GM21447 (cell line): ENCODE data around the gene MSANTD4.
"Not testable (repeated sequence)": the region's sequence is repeated elsewhere in the genome, so short reads cannot be mapped to it uniquely, and the experiment has no call there.

ENCODE experiments used
- ATAC-seq: cut with Tn5 transposase; IDR thresholded peaks from one replicate; pipeline ENCODE4 v1.9.1; 2021; ENCODE audit not compliant: unreplicated experiment

MSANTD4 gene

GRCh38 chr11:106021967-106022794 lies at the start of gene MSANTD4:
Gene MSANTD4 (minus strand): TSS chr11:106022240. CDS start chr11:106010917, 11,323 bp downstream.
- peak; percentile 97 for ATAC-seq

- ATAC-seq: no peak
These were observed 48.6 kb upstream of the MSANTD4 start for GRCh38 chr11:106070606-106071005.

GRCh38 chr11:106063009-106063408 lies 41.0 kb upstream of the MSANTD4 start:
- ATAC-seq: peak; percentile 64

GRCh38 chr11:106061954-106062949 lies 40.2 kb upstream of the MSANTD4 start:
- peak; percentile 63 for ATAC-seq

DNA sequence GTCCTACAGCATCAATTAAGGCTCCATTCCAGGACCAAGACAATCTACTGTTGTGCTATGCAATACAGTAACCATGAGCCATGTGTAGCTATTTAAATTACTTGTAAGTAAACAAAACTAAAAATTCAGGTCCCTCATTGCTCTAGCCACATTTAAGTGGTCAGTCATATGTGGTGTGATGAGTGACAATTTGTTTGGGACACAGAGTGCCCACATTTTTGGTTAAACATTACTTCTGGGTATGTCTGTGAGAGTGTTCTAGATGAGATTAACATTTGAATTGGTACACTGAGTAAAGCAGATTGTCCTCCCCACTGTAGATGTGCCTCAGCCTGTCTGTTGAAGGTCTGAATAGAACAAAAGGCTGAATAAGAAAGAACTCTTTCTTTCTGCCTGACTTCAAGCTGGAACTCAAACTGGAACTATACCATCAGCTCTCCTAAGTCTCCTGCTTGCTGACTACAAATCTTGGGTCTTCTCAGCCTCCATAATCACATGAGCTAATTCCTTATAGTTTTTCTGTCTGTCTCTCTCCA lies 39.3 kb upstream of the MSANTD4 start:
- no peak for ATAC-seq

DNA sequence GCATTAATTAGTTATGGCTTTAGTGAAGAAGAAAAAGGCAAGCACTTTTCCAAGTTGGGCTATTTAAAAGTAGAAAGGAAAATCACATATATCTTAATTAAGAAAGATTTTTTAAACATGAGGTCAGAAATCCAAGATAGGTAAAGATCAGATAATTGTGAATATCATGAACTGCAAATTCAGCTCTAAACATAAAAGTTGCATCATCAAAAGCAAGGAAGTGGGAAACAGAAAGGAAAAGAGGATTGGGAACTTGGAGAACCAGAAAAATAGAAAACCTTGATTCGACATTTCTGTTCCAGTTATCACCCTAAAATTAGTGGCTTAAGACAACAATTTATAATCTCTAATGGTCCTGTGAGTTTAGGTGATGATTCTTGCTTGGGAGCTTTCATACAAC lies 37.6 kb upstream of the MSANTD4 start:
- no peak for ATAC-seq

DNA sequence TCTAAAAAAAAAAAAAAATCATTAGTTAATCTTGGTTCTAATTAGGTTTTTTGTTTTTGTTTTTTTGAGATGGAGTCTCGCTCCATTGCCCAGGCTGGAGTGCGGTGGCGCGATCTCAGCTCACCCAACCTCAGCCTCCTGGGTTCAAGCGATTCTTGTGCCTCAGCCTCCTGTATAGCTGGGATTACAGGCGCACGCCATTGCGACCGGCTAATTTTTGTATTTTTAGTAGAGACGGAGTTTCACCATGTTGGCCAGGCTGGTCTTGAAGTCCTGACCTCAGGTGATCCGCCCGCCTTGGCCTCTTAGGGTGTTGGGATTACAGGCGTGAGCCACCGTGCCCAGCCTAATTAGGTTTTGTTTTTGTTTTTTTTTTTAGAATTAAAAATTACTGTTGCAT lies 36.3 kb upstream of the MSANTD4 start:
- ATAC-seq: not testable (repeated sequence)

DNA sequence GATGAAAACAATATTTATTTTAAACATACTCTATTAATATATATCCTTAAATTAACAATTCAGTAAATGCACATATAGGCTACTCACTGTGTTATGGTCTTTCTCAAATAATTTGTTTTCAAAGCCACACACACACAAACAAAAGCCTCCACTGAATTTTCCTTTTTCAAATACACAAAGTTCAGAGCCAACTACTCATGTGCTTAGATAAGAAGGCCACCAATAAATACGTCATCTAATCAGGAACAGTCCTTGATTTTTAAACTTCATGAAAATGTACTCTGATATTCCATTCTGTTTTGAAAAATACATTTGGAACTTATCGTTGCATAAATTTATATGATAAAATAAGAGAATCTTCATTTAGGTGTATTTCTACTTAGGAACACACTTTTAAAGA lies 29.1 kb upstream of the MSANTD4 start:
- ATAC-seq: no peak

DNA sequence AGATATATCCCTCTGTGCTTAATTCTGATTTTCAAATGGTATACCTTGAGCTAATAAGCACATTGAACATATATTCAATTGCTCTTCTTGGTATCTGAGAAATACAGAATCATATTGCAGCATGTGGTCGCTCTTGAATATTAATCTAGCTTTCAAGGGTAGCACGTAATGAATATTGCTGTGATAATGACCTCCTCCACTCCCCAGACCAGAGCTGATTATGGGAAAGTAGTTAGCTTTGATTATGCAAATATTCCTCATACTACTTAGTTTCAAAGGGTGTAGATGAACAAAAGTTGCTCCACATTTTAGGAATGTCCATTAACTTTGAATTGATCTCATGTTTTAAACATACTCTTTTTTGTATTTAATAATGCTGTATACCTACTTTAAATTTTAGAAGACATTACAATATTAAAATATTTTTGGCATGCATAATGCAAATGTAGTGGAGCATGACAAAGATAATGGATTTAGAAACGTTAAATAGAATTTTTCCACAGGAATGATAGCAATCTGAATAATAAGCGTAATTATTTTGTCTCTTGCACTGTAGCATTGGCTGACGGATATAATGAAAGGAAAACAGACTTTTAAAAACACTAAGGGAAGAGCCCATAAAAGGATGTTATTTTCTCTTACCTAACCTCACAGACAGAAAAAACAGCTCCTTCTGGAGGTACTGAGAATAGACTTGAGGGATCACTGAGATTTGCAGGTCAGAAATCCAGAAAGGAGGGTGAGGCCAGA lies 27.9 kb upstream of the MSANTD4 start:
- no peak for ATAC-seq

DNA sequence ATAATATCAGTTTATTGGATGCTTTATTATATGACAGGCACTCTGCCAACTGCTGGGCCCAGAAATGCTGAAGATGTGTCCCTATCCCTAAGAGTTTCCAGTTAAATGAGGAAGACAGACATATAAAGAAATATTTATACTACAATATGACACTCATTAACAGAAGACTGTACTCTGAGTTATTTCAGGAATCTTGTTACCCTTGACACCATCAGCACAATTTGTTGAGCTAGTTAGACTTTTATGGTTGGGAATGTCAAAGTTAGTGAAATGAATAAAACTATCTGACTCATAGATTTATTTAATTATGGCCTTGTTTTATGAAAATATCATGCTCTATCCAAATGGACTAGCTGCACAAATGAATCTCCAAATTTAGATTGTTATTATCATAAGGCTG lies 25.6 kb upstream of the MSANTD4 start:
- ATAC-seq: no peak

- no peak for ATAC-seq
These were observed 21.5 kb upstream of the MSANTD4 start for GRCh38 chr11:106043540-106043939.

DNA sequence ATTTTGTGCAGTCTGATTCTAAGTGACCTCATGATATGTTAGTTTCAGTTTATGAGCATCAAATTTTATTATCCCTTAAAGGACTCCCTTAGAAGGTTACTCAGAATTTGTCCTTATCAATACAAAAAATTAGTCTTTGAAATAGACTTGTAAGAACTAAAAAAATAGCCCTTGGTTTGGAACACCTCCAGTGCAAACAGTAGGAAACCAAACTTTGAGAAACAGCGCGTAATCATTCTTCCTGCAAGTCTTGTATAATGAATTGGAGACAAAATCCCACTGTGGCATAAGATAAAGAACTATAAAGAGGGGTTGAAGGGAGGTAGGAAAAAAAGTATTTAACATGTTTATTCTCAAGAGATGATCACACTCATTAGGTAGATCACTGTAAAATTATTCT lies 10.8 kb upstream of the MSANTD4 start:
- no peak for ATAC-seq

- ATAC-seq: no peak
These were observed 9.9 kb upstream of the MSANTD4 start for GRCh38 chr11:106031936-106032335.

DNA sequence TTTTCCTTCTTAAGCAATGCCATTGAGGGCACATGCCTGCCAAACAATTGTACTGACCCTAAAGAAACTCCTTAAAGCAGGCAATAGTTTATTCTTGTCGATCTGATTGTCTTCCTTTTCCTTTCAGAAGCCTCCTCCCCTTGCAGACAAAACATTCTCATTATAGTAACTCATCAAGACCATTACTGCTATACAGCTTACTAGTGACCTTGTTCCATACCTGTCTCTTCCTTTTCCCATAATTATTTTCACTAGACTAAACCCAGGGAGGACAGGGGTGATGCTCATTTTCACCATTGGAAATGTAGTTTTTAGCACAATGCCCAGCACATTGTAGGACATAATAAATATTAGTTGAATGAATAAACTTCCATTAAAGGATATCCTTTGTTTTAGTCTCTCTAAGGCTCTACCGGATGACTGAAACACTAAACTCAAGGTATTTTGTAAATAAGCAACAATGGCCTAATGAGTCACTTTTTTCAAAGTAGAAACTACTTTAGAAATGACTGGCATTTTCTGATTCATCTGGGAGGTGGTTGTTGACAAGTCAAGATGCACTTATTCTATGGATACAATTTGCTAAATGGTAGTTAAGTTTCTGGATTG lies 9.3 kb upstream of the MSANTD4 start:
- peak; percentile 66 for ATAC-seq

DNA sequence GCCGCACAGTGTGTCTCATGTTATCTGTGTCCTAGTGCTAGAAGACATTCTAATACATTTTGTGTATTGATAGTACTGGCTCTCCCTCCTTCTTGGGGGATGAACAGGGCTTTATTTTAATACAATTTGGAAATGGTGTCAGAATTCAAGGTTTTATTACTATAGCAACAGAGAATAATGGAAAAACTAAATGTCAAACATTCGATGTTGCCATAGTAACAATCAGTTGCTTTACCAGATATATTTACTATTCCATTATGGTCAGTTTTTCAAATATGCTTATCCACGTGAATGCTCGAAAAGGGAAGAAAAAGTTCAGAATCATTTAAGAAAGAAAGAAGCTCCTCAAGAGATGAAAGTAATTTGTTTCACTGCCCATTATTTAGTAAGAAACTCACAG lies 8.6 kb upstream of the MSANTD4 start:
- no peak for ATAC-seq

DNA sequence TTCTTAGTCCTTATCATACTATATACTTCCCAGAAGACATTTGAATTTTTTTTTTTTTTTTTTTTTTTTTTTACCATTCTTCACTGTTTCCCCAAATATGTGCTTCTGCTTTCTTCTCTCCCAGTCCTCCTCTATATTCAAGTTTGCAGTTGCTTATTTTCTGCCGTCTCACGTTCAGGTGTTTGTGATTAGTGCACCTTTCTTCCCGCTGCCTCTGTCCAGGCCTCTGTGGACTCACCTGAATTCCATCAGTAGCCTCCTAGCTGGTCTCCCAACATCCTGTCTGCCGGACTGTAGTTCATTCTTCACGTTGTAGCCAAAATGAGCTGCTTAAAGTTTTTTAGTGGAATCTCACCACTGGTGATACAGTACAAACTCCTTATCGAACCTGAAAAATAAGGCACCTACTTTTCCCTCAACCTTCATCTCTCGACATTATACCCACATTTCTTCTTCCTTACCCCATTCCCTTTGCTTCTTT lies 795 bp upstream of the MSANTD4 start:
- no peak for ATAC-seq

DNA sequence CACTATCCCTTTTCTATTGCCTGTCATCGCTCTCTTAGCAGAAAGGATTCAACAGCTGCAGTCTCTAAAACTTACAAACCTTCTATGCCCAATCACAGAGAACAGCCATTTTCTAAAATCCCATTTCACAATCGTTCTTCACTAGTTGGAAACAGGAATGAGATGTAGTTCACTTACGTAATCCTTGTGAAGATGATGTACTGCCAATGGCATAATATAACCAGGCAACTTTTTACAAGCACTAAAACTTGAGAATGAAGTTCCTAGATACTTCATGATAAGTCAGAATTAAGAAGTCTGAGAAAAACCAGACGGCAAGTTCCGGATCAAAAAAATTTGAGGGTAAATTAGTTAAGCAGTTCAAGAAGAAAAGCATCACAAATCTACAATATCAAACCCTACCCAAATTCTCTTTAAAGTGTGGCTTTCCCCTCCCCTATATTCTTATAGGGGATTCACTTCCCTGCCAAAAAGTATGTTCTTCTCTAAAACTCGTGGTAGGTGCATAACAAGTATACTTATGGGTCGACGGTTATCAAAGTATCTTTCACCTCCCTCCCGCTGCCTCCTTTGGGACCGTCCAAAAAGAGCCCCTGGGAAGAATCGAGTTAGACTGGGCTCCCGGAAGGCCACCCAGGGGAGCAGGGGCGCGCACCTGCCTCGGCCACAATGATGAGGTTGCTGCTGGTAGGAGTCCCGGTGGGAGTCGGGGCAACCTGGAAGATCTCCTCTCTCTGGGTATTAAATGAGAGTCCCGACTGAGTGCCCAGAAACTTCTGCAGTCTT lies 666 bp downstream of the MSANTD4 start:
- peak; percentile 17 for ATAC-seq

- no peak for ATAC-seq
These were observed 4.9 kb downstream of the MSANTD4 start for GRCh38 chr11:106017093-106017492.

- no peak for ATAC-seq
These were observed 7.0 kb downstream of the MSANTD4 start for GRCh38 chr11:106015066-106015465.
